Mesenchymal stem cell (in vitro differentiated cells and primary cell): ENCODE results near the gene SYNRG.
A peak's percentile ranks its signal among the peaks of the same experiment; 100 is the strongest.

Experiments used
- DNase-seq: peaks from one replicate; pipeline ENCODE4 v3.0.0-alpha.2; 2013
- H2AFZ ChIP-seq: one replicate; pipeline ENCODE4 v1.6.1; 2013; ENCODE audit warnings: low read depth, mild to moderate bottlenecking, control low read depth, inconsistent platforms, low read length, moderate library complexity
- H2AK5ac ChIP-seq: 2 replicates; pipeline ENCODE4 v1.6.1; 2013; ENCODE audit warnings: low read length, moderate library complexity, mild to moderate bottlenecking, inconsistent platforms; ENCODE audit not compliant: severe bottlenecking
- H2BK120ac ChIP-seq: one replicate; pipeline ENCODE4 v1.6.1; 2013; ENCODE audit warnings: low read depth, mild to moderate bottlenecking, inconsistent platforms, low read length, moderate library complexity
- H2BK12ac ChIP-seq, 2 experiments: one replicate each; pipeline ENCODE4 v1.6.1; 2013; ENCODE audit warnings: inconsistent platforms in 2 of 2, low read length in 2 of 2, mild to moderate bottlenecking in 2 of 2, moderate library complexity in 2 of 2, control low read depth in 1 of 2
- H2BK15ac ChIP-seq: one replicate; pipeline ENCODE4 v1.6.1; 2013; ENCODE audit warnings: mild to moderate bottlenecking, low read depth, inconsistent platforms; ENCODE audit not compliant: poor library complexity, severe bottlenecking
- H2BK5ac ChIP-seq: 2 replicates; pipeline ENCODE4 v1.6.1; 2013; ENCODE audit warnings: low read depth, mild to moderate bottlenecking, low read length, control low read depth, inconsistent platforms; ENCODE audit not compliant: poor library complexity, severe bottlenecking
- H3K14ac ChIP-seq, 2 experiments: one replicate each; pipeline ENCODE4 v1.6.1; 2013; ENCODE audit warnings: inconsistent platforms in 2 of 2, low read length in 2 of 2, control low read depth in 1 of 2, mild to moderate bottlenecking in 1 of 2, moderate library complexity in 1 of 2
- H3K18ac ChIP-seq, 2 experiments: one replicate each; pipeline ENCODE4 v1.6.1; 2013; ENCODE audit warnings: inconsistent platforms in 2 of 2, low read length in 2 of 2, control low read depth in 1 of 2, low read depth in 1 of 2, mild to moderate bottlenecking in 1 of 2
- H3K23ac ChIP-seq, 2 experiments: one replicate each; pipeline ENCODE4 v1.6.1; 2013; ENCODE audit warnings: inconsistent platforms in 2 of 2, low read length in 2 of 2, mild to moderate bottlenecking in 2 of 2, moderate library complexity in 2 of 2, control low read depth in 1 of 2
- H3K27ac ChIP-seq: 2 replicates; pipeline ENCODE4 v1.5.1; 2013; ENCODE audit warnings: mild to moderate bottlenecking, moderate library complexity, low read length, control low read depth, inconsistent platforms; ENCODE audit not compliant: poor library complexity, severe bottlenecking
- H3K27me3 ChIP-seq, 2 experiments: 2 replicates each; pipeline versions ENCODE4 v1.6.1 to v1.7.0; 2013; ENCODE audit warnings: low read length in 2 of 2, mild to moderate bottlenecking in 2 of 2, moderate library complexity in 2 of 2, control low read depth in 1 of 2, inconsistent platforms in 1 of 2; ENCODE audit not compliant: control insufficient read depth in 1 of 2, insufficient read depth in 1 of 2
- H3K36me3 ChIP-seq, 2 experiments: 2 replicates each; pipeline versions ENCODE4 v1.6.1 to v1.7.0; 2013; ENCODE audit warnings: low read length in 2 of 2, control low read depth in 1 of 2, inconsistent platforms in 1 of 2, low read depth in 1 of 2, mild to moderate bottlenecking in 1 of 2; ENCODE audit not compliant: insufficient read depth in 2 of 2, control insufficient read depth in 1 of 2
- H3K4ac ChIP-seq, 2 experiments: one replicate each; pipeline ENCODE4 v1.6.1; 2013; ENCODE audit warnings: inconsistent platforms in 2 of 2, low read length in 2 of 2, mild to moderate bottlenecking in 2 of 2, moderate library complexity in 2 of 2, control low read depth in 1 of 2, low read depth in 1 of 2
- H3K4me1 ChIP-seq: 2 replicates; pipeline ENCODE4 v1.6.1; 2013; ENCODE audit warnings: low read depth, low read length, control low read depth; ENCODE audit not compliant: control insufficient read depth, insufficient read depth
- H3K4me2 ChIP-seq: 2 replicates; pipeline ENCODE4 v1.6.1; 2013; ENCODE audit warnings: low read length, mild to moderate bottlenecking, inconsistent platforms; ENCODE audit not compliant: poor library complexity, severe bottlenecking
- H3K4me3 ChIP-seq, 2 experiments: 2 replicates each; pipeline versions ENCODE4 v1.5.1 to v1.7.0; 2013; ENCODE audit warnings: low read length in 2 of 2, mild to moderate bottlenecking in 2 of 2, control low read depth in 1 of 2, low read depth in 1 of 2; ENCODE audit not compliant: insufficient read depth in 1 of 2
- H3K79me1 ChIP-seq: replicated peaks from 2 replicates; pipeline ENCODE4 v1.6.1; 2013; ENCODE audit warnings: mild to moderate bottlenecking, control low read depth, low read length, inconsistent platforms; ENCODE audit not compliant: poor library complexity, severe bottlenecking
- H3K9ac ChIP-seq: 2 replicates; pipeline ENCODE4 v1.7.0; 2013; ENCODE audit warnings: mild to moderate bottlenecking, low read length, moderate library complexity
- H3K9me3 ChIP-seq: 2 replicates; pipeline ENCODE4 v1.7.0; 2013; ENCODE audit warnings: mild to moderate bottlenecking, low read length; ENCODE audit not compliant: control insufficient read depth
- H4K8ac ChIP-seq: one replicate; pipeline ENCODE4 v1.6.1; 2013; ENCODE audit warnings: inconsistent platforms, mild to moderate bottlenecking, low read length, moderate library complexity
- H4K91ac ChIP-seq: one replicate; pipeline ENCODE4 v1.6.1; 2013; ENCODE audit warnings: mild to moderate bottlenecking, low read length, inconsistent platforms
- WGBS: methylation state at CpG from one replicate; pipeline ENCODE4 v1.1.7; 2013; ENCODE audit warnings: mixed read lengths; 5-methylcytosine and 5-hydroxymethylcytosine counted together

SYNRG gene

DNA sequence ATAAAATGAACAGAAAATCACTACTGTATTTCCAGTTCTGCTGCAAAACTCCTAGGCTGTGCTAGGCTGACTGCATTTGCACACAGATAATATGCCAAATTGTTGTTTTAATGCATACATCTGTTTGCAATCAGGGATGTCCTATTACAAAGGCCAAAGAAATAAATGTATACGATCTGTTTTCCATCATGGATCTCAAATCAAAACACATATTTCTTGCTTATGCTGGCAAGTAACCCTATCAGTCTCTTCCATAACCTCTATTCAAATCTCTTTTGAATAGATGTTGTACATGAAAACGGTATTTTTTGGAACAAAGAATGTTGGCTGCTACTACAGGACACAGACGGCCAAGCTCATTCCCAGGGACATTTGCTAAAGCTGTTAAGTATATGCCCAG, 62.9 kb downstream of the SYNRG start:
- H3K27me3 ChIP-seq, result no peaks in the 10 kb centered on the region
- no peak overlapping the region for H2BK15ac ChIP-seq
- H3K4me2 ChIP-seq, result no peak overlapping the region
- no peak overlapping the region for H3K27ac ChIP-seq
- no peak overlapping the region for H2BK12ac ChIP-seq
- H3K18ac ChIP-seq, result no peak overlapping the region
- H4K8ac ChIP-seq, result no peak overlapping the region
- H3K9me3 ChIP-seq, result no peaks in the 10 kb centered on the region
- H3K23ac ChIP-seq, result no peak overlapping the region
- H3K36me3 ChIP-seq, result peaks cover 9 to 34% of the 10 kb centered on the region in 2 experiments
- H4K91ac ChIP-seq, result no peak overlapping the region
- H3K4me3 ChIP-seq, result no peak overlapping the region
- H3K79me1 ChIP-seq, result peaks cover 16% of the 10 kb centered on the region
- H2AK5ac ChIP-seq, result no peak overlapping the region
- WGBS, result 95% methylated on average over 3 of the region's 3 CpGs
- no peak overlapping the region for H2BK5ac ChIP-seq
- no peak overlapping the region for H2AFZ ChIP-seq
- no peak overlapping the region for H3K14ac ChIP-seq
- H2BK120ac ChIP-seq, result no peak overlapping the region
- peaks cover 2% of the 10 kb centered on the region for H3K4me1 ChIP-seq
- H3K9ac ChIP-seq, result no peak overlapping the region
- H3K4ac ChIP-seq, result no peak overlapping the region
- DNase-seq, result no peak

DNA sequence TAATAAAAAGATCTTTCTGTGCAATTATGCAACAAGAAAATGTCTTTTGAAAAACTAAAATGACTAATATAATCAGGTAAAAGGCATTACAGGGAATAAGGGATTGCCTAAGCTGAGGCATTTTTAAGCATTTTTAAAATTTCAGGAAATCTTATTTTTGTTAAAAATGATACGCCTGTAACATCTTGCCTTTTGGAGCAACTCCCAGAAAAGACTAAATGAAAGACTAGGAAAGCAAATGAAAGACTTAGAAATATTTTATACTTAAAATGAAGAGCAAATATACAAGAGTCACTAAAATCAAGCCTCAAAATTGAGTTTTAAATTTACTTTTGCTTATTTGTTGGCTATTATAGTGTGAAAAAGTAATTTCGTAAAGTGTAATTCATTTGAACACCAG, 63.7 kb downstream of the SYNRG start:
- no CpG with 5 or more reads among the region's 2 CpGs for WGBS
- H3K4me1 ChIP-seq, result peaks cover 2% of the 10 kb centered on the region

DNA sequence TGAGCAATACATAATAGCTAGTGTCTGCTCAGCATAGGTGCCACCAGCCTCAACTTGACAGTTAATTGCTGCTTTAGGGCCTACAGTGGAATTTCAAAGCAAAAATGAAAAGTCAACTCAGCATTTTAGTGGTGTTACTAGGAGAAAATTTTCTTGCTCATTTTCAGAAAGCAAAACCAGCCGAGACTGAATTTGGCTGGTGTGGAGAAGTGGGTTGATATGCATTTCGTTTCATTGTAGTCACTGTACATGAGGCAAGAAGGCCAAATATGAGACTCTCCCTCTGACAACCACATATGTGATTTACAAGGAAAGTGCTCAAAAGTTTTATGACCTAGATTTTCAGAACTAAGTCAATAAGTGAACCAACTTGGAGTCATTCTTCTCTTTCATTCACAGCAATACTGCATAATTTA, 65.6 kb downstream of the SYNRG start:
- WGBS, result 100% methylated on average over 1 of the region's 2 CpGs
- H3K9ac ChIP-seq, result no peak overlapping the region
- H3K36me3 ChIP-seq, result peaks cover 33 to 48% of the 10 kb centered on the region in 2 experiments

More for the DNA sequence above, 63.7 kb downstream of the SYNRG start:
- Histone ChIP-seq H3K14ac (no peak overlapping the region), H2AK5ac (no peak overlapping the region), H2BK5ac (no peak overlapping the region), H3K79me1 (peaks cover 16% of the 10 kb centered on the region), H3K9ac (no peak overlapping the region), H3K18ac (no peak overlapping the region), H2BK15ac (no peak overlapping the region), H3K36me3 (peaks cover 17 to 38% of the 10 kb centered on the region in 2 experiments), H3K4ac (no peak overlapping the region), H3K23ac (no peak overlapping the region), H3K4me3 (no peak overlapping the region), H4K91ac (no peak overlapping the region), H3K27ac (no peak overlapping the region), H2BK120ac (no peak overlapping the region), H3K9me3 (no peaks in the 10 kb centered on the region), H2BK12ac (no peak overlapping the region), H3K27me3 (no peaks in the 10 kb centered on the region), H2AFZ (no peak overlapping the region), H4K8ac (no peak overlapping the region), H3K4me2 (no peak overlapping the region)
- DNase-seq, result no peak

DNA sequence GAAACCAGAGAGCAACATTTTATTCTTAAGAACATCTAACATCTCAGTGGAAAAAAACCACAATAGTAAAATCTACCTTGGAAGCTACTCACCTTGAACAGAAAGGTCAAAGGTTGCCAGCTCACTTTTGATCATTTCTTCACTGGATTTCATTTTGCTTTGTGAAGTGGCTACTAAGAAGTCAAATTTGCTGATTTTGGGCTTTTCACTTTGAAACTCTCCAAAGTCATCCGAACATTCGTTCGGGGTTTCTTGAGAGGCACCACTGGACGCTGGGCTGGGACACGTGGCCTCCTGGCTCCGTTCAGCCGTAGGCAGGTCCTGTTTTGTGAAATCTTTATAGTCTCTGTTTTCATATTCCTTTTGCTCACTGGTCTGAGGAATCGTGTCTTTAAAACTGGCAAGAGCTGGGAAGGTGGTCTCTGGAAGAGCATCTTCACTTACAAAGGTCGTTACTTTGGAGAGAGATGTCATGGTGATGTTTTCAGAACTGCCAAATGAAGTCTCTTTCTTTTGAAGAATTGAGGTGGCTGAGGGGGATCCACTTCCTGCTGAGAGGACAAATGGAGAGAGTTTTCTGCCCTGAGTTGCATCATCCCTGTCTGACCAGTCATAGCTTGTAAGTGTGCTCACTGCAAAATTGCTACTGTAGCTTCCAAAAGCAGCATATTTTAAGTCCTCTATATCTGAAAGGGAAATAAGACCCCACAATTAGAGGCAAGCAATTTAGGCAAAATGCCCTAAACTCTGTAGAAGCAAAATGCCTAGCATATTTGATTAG, 67.1 kb downstream of the SYNRG start:
- no peak overlapping the region for H2BK5ac ChIP-seq
- H2BK120ac ChIP-seq, result no peak overlapping the region
- H2BK12ac ChIP-seq, result no peak overlapping the region
- H3K27me3 ChIP-seq, result no peaks in the 10 kb centered on the region
- H2AFZ ChIP-seq, result no peak overlapping the region
- H3K4me3 ChIP-seq, result no peak overlapping the region
- no peak overlapping the region for H2BK15ac ChIP-seq
- no peaks in the 10 kb centered on the region for H3K9me3 ChIP-seq
- H3K4me2 ChIP-seq, result no peak overlapping the region
- H3K23ac ChIP-seq, result no peak overlapping the region
- 94% methylated on average over 9 of the region's 9 CpGs for WGBS
- H3K36me3 ChIP-seq, result peaks cover 42 to 64% of the 10 kb centered on the region in 2 experiments
- peaks cover 21% of the 10 kb centered on the region for H3K79me1 ChIP-seq
- peak overlapping the region; percentile 8 for H3K9ac ChIP-seq
- no peak overlapping the region for H3K4ac ChIP-seq
- peak; percentile 62 for DNase-seq
- peaks cover 2% of the 10 kb centered on the region for H3K4me1 ChIP-seq
- no peak overlapping the region for H2AK5ac ChIP-seq
- no peak overlapping the region for H4K8ac ChIP-seq
- no peak overlapping the region for H3K18ac ChIP-seq
- no peak overlapping the region for H3K14ac ChIP-seq
- H3K27ac ChIP-seq, result no peak overlapping the region
- H4K91ac ChIP-seq, result no peak overlapping the region

More for the DNA sequence above, 65.6 kb downstream of the SYNRG start:
- Histone ChIP-seq H2BK15ac (no peak overlapping the region), H4K8ac (no peak overlapping the region), H3K27ac (no peak overlapping the region), H2BK5ac (no peak overlapping the region), H3K4me1 (peaks cover 2% of the 10 kb centered on the region), H3K18ac (no peak overlapping the region), H3K27me3 (no peaks in the 10 kb centered on the region), H4K91ac (no peak overlapping the region), H2BK120ac (no peak overlapping the region), H3K4ac (no peak overlapping the region), H2AFZ (no peak overlapping the region), H3K23ac (no peak overlapping the region), H3K79me1 (peaks cover 19% of the 10 kb centered on the region), H2BK12ac (no peak overlapping the region), H2AK5ac (no peak overlapping the region), H3K4me3 (no peak overlapping the region), H3K14ac (no peak overlapping the region), H3K9me3 (no peaks in the 10 kb centered on the region), H3K4me2 (no peak overlapping the region)
- DNase-seq, result no peak
